IPS DF 6.9 (cell line): ENCODE measurements around the gene PRG3.

Experiments
- DNase-seq: peaks from one replicate; pipeline ENCODE4 v3.0.0-alpha.2; 2013; ENCODE audit warnings: low read depth, low spot score
- H3K27ac ChIP-seq: one replicate; pipeline ENCODE4 v1.5.1; 2013; ENCODE audit warnings: low read length, control low read depth
- H3K27me3 ChIP-seq: 2 replicates; pipeline ENCODE4 v1.6.1; 2013; ENCODE audit warnings: mild to moderate bottlenecking, low read length; ENCODE audit not compliant: control insufficient read depth, insufficient read depth
- H3K36me3 ChIP-seq: 2 replicates; pipeline ENCODE4 v1.6.1; 2013; ENCODE audit warnings: low read length; ENCODE audit not compliant: control insufficient read depth, insufficient read depth
- H3K4me1 ChIP-seq: 2 replicates; pipeline ENCODE4 v1.6.1; 2013; ENCODE audit warnings: low read length; ENCODE audit not compliant: control insufficient read depth, insufficient read depth
- H3K4me3 ChIP-seq: 2 replicates; pipeline ENCODE4 v1.5.1; 2013; ENCODE audit warnings: mild to moderate bottlenecking, low read length
- H3K9me3 ChIP-seq: 2 replicates; pipeline ENCODE4 v1.6.1; 2013; ENCODE audit warnings: low read length, inconsistent platforms; ENCODE audit not compliant: control insufficient read depth, insufficient read depth
- WGBS: extraction: QIAGEN DNeasy Blood & Tissue Kit; methylation state at CpG from one replicate; pipeline ENCODE4 v1.1.7; 2013; ENCODE audit warnings: mixed read lengths, missing lambda C conversion rate; ENCODE audit not compliant: insufficient read length, insufficient coverage; 5-methylcytosine and 5-hydroxymethylcytosine counted together

PRG3 gene

DNA sequence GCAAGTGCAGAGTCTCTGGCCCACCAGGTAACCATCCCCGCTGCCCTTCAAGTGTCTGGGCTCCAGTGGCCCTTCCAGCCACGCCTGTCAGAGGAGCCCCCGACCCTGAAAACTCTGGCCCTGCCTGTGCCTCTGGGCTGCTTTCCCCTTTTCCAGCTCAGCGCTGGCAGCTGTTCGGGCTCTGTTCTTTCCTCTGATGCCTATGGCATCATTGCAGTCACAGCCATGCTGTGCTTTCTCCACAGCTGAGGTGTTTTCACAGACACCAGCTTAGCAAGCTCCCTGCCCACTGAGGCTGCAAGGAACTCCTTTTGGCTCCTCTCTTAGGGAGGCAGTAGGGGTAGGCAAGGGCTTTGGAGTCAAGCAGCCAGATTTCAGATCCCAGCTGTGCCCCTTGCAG, 21.6 kb downstream of the PRG3 start:
- no CpG with 5 or more reads among the region's 5 CpGs for WGBS
- no peak overlapping the region for H3K27ac ChIP-seq
- 0 out of 2 replicates have a peak, but pooled peaks cover 1% of the 10 kb centered on the region for H3K4me1 ChIP-seq
- H3K36me3 ChIP-seq, result no peaks in the 10 kb centered on the region
- no peaks in the 10 kb centered on the region for H3K9me3 ChIP-seq
- no peak overlapping the region for H3K4me3 ChIP-seq
- no peak for DNase-seq
- H3K27me3 ChIP-seq, result no peaks in the 10 kb centered on the region

DNA sequence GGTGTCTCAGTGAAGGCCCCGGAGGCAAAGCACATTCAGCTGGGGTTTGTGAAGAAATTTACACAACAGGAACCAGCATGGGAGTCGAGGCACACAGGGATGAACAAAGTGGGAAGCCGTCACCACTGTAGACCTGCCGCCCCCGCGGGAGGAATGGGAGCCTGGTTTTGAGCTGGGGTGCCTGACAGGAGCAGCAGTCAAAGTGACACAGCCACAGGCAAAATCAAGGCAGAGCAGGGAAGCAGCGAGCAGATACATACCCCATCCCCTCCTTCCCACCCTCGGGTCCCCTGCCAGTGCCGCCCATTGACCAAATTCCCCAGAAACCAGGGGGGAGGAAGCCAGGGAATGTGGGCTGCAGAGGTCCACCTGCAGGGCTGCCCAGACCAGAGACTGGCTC, 22.0 kb downstream of the PRG3 start:
- H3K27ac ChIP-seq, result no peak overlapping the region

DNA sequence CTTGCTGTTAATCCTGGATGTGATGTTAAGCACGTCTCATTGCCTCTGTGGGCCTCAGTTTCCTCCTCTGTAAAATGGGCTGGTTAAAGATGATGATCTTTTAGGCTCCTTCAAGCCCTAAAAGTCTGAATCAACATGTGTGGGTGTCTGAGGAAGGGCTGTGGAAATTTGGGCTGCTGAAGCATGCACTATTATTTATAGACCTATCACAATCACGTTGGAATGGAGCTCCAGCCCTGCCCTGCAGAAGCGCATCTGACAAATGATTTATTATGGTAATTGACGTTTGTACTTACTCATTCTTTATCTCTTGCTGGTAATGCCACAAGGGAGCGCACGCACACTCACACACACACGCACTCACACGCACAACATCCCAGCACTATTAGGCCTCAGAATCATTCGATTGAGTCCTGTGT, 22.4 kb downstream of the PRG3 start:
- Histone ChIP-seq H3K36me3 (no peaks in the 10 kb centered on the region), H3K27me3 (no peaks in the 10 kb centered on the region), H3K9me3 (no peaks in the 10 kb centered on the region), H3K4me1 (0 out of 2 replicates have a peak, but pooled peaks cover 1% of the 10 kb centered on the region), H3K4me3 (no peak overlapping the region), H3K27ac (no peak overlapping the region)
- no CpG with 5 or more reads among the region's 9 CpGs for WGBS
- no peak for DNase-seq

More for the DNA sequence above, 22.0 kb downstream of the PRG3 start:
- Histone ChIP-seq H3K27me3 (no peaks in the 10 kb centered on the region), H3K4me1 (0 out of 2 replicates have a peak, but pooled peaks cover 1% of the 10 kb centered on the region), H3K9me3 (no peaks in the 10 kb centered on the region), H3K36me3 (no peaks in the 10 kb centered on the region), H3K4me3 (no peak overlapping the region)
- WGBS, result no CpG with 5 or more reads among the region's 9 CpGs
- no peak for DNase-seq

DNA sequence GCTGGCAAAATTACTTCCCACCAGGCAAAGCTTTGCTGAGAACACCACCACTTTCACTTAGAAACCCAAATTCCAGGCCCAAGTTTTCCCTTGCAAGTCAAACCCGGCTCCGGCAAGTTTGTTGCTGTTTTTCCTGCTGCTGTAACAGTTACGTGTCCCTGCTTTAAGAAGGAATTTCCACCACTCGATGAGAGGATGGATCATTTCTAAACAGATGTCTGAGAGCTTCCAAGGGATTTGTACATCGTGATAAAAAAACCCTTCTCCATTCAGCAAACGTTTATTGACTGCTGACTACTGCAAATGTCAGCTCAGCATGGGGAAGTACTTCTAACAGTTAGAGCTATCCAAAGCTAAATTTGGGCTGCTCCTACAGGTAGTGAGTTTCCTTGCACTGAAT, 23.1 kb downstream of the PRG3 start:
- Histone ChIP-seq H3K4me1 (0 out of 2 replicates have a peak, but pooled peaks cover 1% of the 10 kb centered on the region), H3K27me3 (no peaks in the 10 kb centered on the region), H3K9me3 (no peaks in the 10 kb centered on the region), H3K27ac (no peak overlapping the region), H3K4me3 (no peak overlapping the region), H3K36me3 (no peaks in the 10 kb centered on the region)
- no CpG with 5 or more reads among the region's 6 CpGs for WGBS
- DNase-seq, result no peak

DNA sequence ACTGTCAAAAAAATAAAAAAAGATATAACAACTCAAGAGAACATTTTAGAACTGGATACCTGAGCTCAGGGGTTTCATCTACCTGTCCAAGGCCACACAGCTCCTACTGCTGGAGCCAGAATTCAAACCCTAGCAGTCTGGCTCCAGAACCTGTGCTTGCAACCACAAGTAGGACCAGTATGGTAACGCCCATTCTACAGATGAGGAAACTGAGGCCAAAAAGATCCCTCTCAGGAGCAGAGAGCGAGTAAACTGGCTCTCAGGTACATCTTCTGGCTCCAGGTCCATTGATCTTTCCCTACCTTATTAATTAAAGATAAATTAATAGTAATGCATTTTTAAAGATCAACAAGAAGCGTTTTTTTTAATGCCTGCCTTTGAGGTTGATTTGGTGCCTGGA, 23.6 kb downstream of the PRG3 start:
- no peaks in the 10 kb centered on the region for H3K27me3 ChIP-seq
- no CpG with 5 or more reads among the region's 3 CpGs for WGBS
- no peak overlapping the region for H3K4me3 ChIP-seq
- no peak for DNase-seq
- H3K27ac ChIP-seq, result no peak overlapping the region
- H3K9me3 ChIP-seq, result no peaks in the 10 kb centered on the region
- H3K4me1 ChIP-seq, result 0 out of 2 replicates have a peak, but pooled peaks cover 1% of the 10 kb centered on the region
- no peaks in the 10 kb centered on the region for H3K36me3 ChIP-seq

DNA sequence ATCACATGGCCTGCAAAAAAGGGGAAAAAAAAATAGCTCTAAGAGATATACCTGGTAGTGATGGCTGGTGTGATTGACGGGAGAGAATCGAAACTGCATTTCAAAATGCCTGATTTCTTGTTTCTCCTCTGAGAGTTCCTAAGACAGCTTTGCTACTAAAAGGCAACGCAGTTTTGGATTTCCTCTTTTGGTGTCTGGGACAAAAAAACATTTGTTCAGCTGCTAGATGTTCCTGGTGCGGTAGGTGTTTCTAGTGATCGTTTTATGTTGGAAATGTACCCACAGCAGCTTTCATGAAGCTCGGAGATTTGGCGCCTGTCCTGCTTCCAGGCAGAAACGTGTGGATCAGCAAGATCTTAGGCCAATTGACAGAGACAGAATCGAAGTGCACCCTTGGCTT, 24.7 kb downstream of the PRG3 start:
- no peak overlapping the region for H3K27ac ChIP-seq
- WGBS, result no CpG with 5 or more reads among the region's 9 CpGs
- no peak for DNase-seq
- no peaks in the 10 kb centered on the region for H3K9me3 ChIP-seq
- 0 out of 2 replicates have a peak, but pooled peaks cover 1% of the 10 kb centered on the region for H3K4me1 ChIP-seq
- H3K4me3 ChIP-seq, result no peak overlapping the region
- no peaks in the 10 kb centered on the region for H3K27me3 ChIP-seq
- no peaks in the 10 kb centered on the region for H3K36me3 ChIP-seq

DNA sequence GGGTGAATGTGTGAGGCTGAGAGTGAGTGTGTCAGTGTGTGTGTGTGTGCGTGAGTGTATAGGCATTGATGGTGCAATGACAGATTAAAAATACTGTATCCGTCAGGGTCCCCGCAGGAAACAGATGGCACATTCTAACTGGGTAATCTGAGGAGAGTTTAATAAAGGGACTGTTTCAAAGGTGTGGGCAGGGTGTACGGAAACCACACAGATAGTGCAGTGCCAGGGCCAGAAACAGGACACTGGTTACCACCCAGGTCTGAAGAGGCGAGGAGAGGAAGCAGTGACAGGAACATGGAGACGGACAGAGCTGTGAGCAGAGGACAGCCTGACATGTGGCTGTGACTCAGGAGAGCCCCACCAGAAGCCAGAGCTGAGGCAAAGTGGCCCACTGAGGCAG, 26.3 kb downstream of the PRG3 start:
- no peaks in the 10 kb centered on the region for H3K27me3 ChIP-seq
- H3K36me3 ChIP-seq, result no peaks in the 10 kb centered on the region
- no peak overlapping the region for H3K27ac ChIP-seq
- WGBS, result 100% methylated on average over 1 of the region's 6 CpGs
- DNase-seq, result no peak
- no peaks in the 10 kb centered on the region for H3K9me3 ChIP-seq
- no peak overlapping the region for H3K4me3 ChIP-seq
- peaks cover 1% of the 10 kb centered on the region; the same call in 1 of the 2 replicates for H3K4me1 ChIP-seq

DNA sequence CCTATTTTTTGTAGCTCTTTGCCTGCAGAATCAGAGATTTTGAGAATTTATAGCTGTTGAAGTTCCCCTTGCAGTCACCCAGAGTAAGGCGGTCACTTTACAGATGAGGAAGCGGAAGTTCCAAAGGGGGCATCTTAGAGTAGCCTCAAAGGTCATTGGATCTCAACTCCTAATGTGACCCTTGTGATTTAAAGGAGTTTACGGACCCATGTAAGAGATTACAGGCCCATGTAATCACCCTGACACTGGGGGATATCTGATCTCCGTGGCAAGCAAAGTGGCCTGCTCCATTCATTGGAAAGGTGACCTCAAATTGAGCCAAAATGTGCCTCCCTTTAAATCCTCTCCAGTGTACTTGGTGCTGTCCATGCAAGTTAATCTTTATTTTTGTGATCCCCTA, 27.1 kb downstream of the PRG3 start:
- Histone ChIP-seq H3K4me1 (no peaks in the 10 kb centered on the region; the same call in 1 of the 2 replicates), H3K27me3 (no peaks in the 10 kb centered on the region), H3K4me3 (no peak overlapping the region), H3K9me3 (no peaks in the 10 kb centered on the region), H3K36me3 (no peaks in the 10 kb centered on the region), H3K27ac (no peak overlapping the region)
- DNase-seq, result no peak
- no CpG with 5 or more reads among the region's 4 CpGs for WGBS

DNA sequence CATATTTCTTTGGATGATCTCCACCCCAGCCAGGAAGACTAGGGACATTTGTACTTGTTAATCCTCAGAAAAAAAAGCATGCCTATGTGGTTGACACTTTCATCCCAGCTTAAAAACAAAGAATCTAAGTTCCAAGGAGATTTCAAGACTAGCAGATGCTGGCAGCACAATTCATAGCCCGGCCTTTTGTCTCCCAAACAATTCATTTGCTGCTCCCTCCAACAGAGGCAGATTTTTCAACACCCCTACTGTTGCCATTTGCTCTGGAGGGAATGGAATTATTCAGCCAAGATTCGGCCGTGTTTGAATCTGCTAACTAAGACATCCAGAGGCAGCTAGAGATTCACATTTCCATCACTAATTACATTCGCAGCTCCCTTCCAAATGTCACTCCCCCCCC, 27.5 kb downstream of the PRG3 start:
- Histone ChIP-seq H3K4me1 (no peaks in the 10 kb centered on the region; the same call in 1 of the 2 replicates), H3K4me3 (no peak overlapping the region), H3K27me3 (no peaks in the 10 kb centered on the region), H3K27ac (no peak overlapping the region), H3K36me3 (no peaks in the 10 kb centered on the region), H3K9me3 (no peaks in the 10 kb centered on the region)
- WGBS, result no CpG with 5 or more reads among the region's 4 CpGs
- no peak for DNase-seq

DNA sequence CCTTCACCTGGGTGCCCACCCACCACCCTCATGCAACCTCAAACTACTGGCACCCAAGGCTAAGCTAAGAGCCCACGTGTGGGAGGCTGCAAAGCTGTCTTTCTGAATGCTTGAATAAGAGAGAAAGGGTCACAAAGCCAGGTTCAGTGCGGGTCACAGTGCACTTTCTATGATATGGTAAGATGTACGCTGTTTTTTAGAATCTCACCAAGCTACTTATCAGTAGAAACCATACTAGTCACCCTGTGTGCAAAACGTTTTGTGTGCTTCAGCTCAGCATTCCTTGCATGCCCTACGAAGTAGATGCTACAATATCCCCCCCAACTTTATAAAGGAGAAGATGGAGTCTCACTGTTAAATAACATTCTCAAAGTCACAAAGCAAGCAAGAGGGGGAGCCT, 27.9 kb downstream of the PRG3 start:
- Histone ChIP-seq H3K36me3 (no peaks in the 10 kb centered on the region), H3K27ac (no peak overlapping the region)
- WGBS, result no CpG with 5 or more reads among the region's 5 CpGs

DNA sequence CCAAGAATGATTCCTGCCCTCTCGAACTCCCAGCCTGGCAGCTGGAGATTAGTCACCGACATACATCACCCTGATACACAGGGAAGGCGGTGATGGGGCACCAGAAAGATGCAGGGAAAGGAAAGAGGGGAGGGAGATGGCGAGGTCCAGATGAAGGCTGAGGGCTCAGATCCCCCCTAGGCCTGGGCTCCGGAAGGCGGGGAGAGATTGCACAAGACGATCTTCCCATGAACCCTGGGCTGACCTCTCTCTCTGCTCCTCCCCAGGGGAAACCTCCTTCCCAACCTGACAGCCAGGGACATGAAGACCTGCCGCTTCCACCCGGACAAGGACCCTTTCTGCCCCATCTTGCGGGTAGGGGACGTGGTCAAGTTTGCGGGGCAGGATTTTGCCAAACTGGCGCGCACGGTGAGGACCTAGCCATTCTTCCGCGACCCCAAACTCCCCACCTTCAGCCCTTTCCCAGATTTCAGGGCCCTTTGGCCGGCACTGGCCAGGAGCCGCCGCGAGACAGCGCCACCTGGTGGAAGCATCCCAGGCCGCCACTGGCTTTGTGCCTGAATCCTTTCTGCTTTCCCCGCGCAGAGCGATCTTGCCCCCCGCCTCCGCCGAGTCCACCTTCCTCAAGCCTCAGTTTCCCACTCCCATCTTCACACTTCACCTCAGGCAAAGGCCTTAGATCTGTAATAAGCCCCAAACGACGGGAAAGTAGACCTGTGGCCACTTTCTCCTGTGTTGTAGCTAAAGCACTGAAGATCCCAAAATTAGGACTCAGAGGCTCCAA, 31.3 kb downstream of the PRG3 start:
- no peaks in the 10 kb centered on the region for H3K27me3 ChIP-seq
- peak overlapping the region; percentile 29; the same call in 1 of the 2 replicates for H3K4me3 ChIP-seq
- no peaks in the 10 kb centered on the region; the same call in 1 of the 2 replicates for H3K4me1 ChIP-seq
- H3K27ac ChIP-seq, result no peak overlapping the region
- peak; percentile 73 for DNase-seq
- no peaks in the 10 kb centered on the region for H3K9me3 ChIP-seq
- no CpG with 5 or more reads among the region's 31 CpGs for WGBS
- no peaks in the 10 kb centered on the region for H3K36me3 ChIP-seq

More for the DNA sequence above, 27.9 kb downstream of the PRG3 start:
- Histone ChIP-seq H3K9me3 (no peaks in the 10 kb centered on the region), H3K27me3 (no peaks in the 10 kb centered on the region), H3K4me1 (no peaks in the 10 kb centered on the region; the same call in 1 of the 2 replicates), H3K4me3 (no peak overlapping the region)
- DNase-seq, result no peak
